Karpas-422 (cell line): ENCODE results near the gene DYNC1H1. TPM values are rescaled to one million over a fixed set of nuclear protein-coding genes. Genes with fewer than 3 reads are reported as not detected.

ENCODE experiments used
- DNase-seq: peaks from one replicate; pipeline ENCODE4 v3.0.0-alpha.2; 2015
- H2AFZ ChIP-seq: fragments of 200-600 bp; sonication (generic); 2 replicates; pipeline ENCODE4 v1.6.1; 2014; ENCODE audit warnings: antibody characterized with exemption, low read length, mixed read lengths
- H3K27ac ChIP-seq: fragments of 200-600 bp; sonication (generic); 2 replicates; pipeline ENCODE4 v1.5.1; 2014; ENCODE audit warnings: mild to moderate bottlenecking, low read length, moderate library complexity
- H3K27me3 ChIP-seq: fragments of 200-600 bp; sonication (generic); 2 replicates; pipeline ENCODE4 v1.6.1; 2014; ENCODE audit warnings: low read length, mixed read lengths
- H3K36me3 ChIP-seq: fragments of 200-600 bp; sonication (generic); 2 replicates; pipeline ENCODE4 v1.6.1; 2014; ENCODE audit warnings: low read length, mixed read lengths; ENCODE audit not compliant: insufficient read depth
- H3K4me1 ChIP-seq: fragments of 200-600 bp; sonication (generic); 2 replicates; pipeline ENCODE4 v1.6.1; 2014; ENCODE audit warnings: mild to moderate bottlenecking, low read length, mixed read lengths
- H3K4me2 ChIP-seq: fragments of 200-600 bp; sonication (generic); 2 replicates; pipeline ENCODE4 v1.6.1; 2014; ENCODE audit warnings: low read length, low read depth, mild to moderate bottlenecking; ENCODE audit not compliant: poor library complexity, severe bottlenecking
- H3K4me3 ChIP-seq: fragments of 200-600 bp; sonication (generic); 2 replicates; pipeline ENCODE4 v1.5.1; 2014; ENCODE audit warnings: mild to moderate bottlenecking, antibody characterized with exemption, low read length, mixed read lengths
- H3K79me2 ChIP-seq: fragments of 200-600 bp; sonication (generic); 2 replicates; pipeline ENCODE4 v1.6.1; 2014; ENCODE audit warnings: mild to moderate bottlenecking, low read length, mixed read lengths
- H3K9ac ChIP-seq: fragments of 200-600 bp; sonication (generic); 2 replicates; pipeline ENCODE4 v1.6.0; 2014; ENCODE audit warnings: low read length
- H3K9me2 ChIP-seq: fragments of 200-600 bp; sonication (generic), shearing (Covaris generic); replicated peaks from 2 replicates; pipeline ENCODE4 v1.6.0; 2014; ENCODE audit warnings: mild to moderate bottlenecking, low read length, moderate library complexity; ENCODE audit not compliant: insufficient read depth
- H3K9me3 ChIP-seq: fragments of 300-700, 200-600 bp; sonication (generic); 2 replicates; pipeline ENCODE4 v1.6.1; 2014; ENCODE audit warnings: low read length, mixed read lengths
- H4K20me1 ChIP-seq: fragments of 200-600 bp; sonication (generic); 2 replicates; pipeline ENCODE4 v1.6.1; 2014; ENCODE audit warnings: mild to moderate bottlenecking, antibody characterized with exemption, low read length, low read depth; ENCODE audit not compliant: insufficient read depth
- total RNA-seq: library from RNA; depleted of rRNA; stranded (reverse); fragments of >200 nt; shearing (Covaris generic); gene quantifications from 2 replicates; pipeline ENCODE4 v1.2.3, GENCODE V29; 2014; ENCODE audit warnings: low replicate concordance

Gene DYNC1H1
- total RNA-seq, 1 experiment from 2014 or later, result 240 TPM

DNA sequence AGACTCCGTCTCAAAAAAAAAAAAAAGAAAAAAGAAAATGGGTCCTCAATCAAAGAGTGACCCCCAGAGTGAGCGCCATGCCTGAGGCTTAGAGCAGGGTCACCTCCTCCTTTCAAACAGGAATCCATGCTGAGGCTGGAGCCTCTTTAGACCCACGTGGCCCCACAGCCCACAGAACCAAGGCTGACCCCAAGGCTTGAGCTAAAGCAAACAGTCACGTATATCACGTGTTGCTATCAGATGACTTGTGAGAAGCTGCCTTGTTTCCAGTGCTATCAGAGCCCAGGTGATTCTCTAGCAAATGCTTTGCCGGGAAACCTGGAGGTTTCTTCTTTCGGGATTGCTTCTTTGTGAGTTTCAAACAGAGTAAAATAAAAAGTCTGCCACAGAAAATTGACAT is 31.7 kb upstream of the DYNC1H1 start:
- no peaks in the 10 kb centered on the region; the same call in 1 of the 2 replicates for H3K4me1 ChIP-seq

GRCh38 chr14:101933209-101933608 is 31.2 kb upstream of the DYNC1H1 start:
- no peak overlapping the region for H3K27ac ChIP-seq
- H3K9ac ChIP-seq, result no peak overlapping the region
- no peaks in the 10 kb centered on the region for H3K9me3 ChIP-seq
- H4K20me1 ChIP-seq, result no peaks in the 10 kb centered on the region
- 0 out of 2 replicates have a peak, but pooled peaks cover 4% of the 10 kb centered on the region for H3K36me3 ChIP-seq
- no peaks in the 10 kb centered on the region for H3K9me2 ChIP-seq
- no peaks in the 10 kb centered on the region for H3K79me2 ChIP-seq
- no peaks in the 10 kb centered on the region; the same call in 1 of the 2 replicates for H3K4me1 ChIP-seq
- H3K27me3 ChIP-seq, result no peaks in the 10 kb centered on the region
- DNase-seq, result no peak
- no peak overlapping the region for H3K4me2 ChIP-seq
- H3K4me3 ChIP-seq, result no peak overlapping the region
- no peak overlapping the region for H2AFZ ChIP-seq

More for the DNA sequence above, 31.7 kb upstream of the DYNC1H1 start:
- Histone ChIP-seq H3K79me2 (no peaks in the 10 kb centered on the region), H3K9me3 (no peaks in the 10 kb centered on the region), H4K20me1 (no peaks in the 10 kb centered on the region), H3K4me2 (no peak overlapping the region), H3K4me3 (no peak overlapping the region), H3K27me3 (no peaks in the 10 kb centered on the region), H3K27ac (no peak overlapping the region), H3K9ac (no peak overlapping the region), H2AFZ (no peak overlapping the region), H3K9me2 (no peaks in the 10 kb centered on the region), H3K36me3 (peaks cover 8% of the 10 kb centered on the region; the same call in 1 of the 2 replicates)
- DNase-seq, result no peak

- no peak overlapping the region for H3K27ac ChIP-seq
- H3K9me2 ChIP-seq, result no peaks in the 10 kb centered on the region
- H3K79me2 ChIP-seq, result no peaks in the 10 kb centered on the region
- no peak overlapping the region for H3K4me2 ChIP-seq
- no peaks in the 10 kb centered on the region for H3K9me3 ChIP-seq
- DNase-seq, result no peak
- no peak overlapping the region for H2AFZ ChIP-seq
- no peak overlapping the region for H3K9ac ChIP-seq
- H3K4me3 ChIP-seq, result no peak overlapping the region
- no peaks in the 10 kb centered on the region; the same call in 1 of the 2 replicates for H3K4me1 ChIP-seq
- no peaks in the 10 kb centered on the region for H3K27me3 ChIP-seq
- no peaks in the 10 kb centered on the region for H3K36me3 ChIP-seq
- no peaks in the 10 kb centered on the region for H4K20me1 ChIP-seq
These were observed 29.7 kb upstream of the DYNC1H1 start for GRCh38 chr14:101934601-101935150.

- Histone ChIP-seq H3K36me3 (no peaks in the 10 kb centered on the region), H3K9ac (no peak overlapping the region), H3K4me1 (no peaks in the 10 kb centered on the region), H3K4me3 (no peak overlapping the region), H2AFZ (no peak overlapping the region), H3K9me3 (no peaks in the 10 kb centered on the region), H3K27me3 (no peaks in the 10 kb centered on the region), H3K9me2 (no peaks in the 10 kb centered on the region), H3K4me2 (no peak overlapping the region), H3K27ac (no peak overlapping the region), H3K79me2 (no peaks in the 10 kb centered on the region), H4K20me1 (no peaks in the 10 kb centered on the region)
- no peak for DNase-seq
These were observed 26.2 kb upstream of the DYNC1H1 start for GRCh38 chr14:101937926-101938767.

DNA sequence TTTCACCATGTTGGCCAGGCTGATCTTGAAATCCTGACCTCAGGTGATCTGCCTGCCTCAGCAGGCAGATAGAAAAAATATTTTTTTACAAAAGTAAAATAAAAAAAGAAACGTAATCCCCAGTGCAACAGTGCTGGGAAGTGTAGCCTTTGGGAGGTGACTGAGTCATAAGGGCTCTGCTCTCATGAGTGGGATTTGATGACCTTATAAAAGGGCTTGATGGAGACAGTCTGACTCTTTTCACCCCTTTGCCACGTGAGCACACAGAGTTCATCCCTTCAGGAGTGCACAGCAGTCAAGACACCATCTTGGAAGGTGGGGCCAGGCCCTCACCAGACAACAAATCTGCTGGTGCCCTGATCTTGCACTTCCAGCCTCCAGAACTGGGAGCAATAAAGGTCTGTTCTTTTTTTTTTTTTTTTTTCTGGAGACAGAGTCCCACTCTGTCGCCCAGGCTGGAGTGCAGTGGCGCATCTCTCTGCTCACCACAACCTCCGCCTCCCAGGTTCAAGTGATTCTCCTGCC is 24.7 kb upstream of the DYNC1H1 start:
- no peak overlapping the region for H2AFZ ChIP-seq
- no peak overlapping the region for H3K4me3 ChIP-seq
- no peak overlapping the region for H3K9ac ChIP-seq
- H4K20me1 ChIP-seq, result no peaks in the 10 kb centered on the region
- H3K4me1 ChIP-seq, result no peaks in the 10 kb centered on the region
- no peaks in the 10 kb centered on the region for H3K9me3 ChIP-seq
- H3K36me3 ChIP-seq, result no peaks in the 10 kb centered on the region
- DNase-seq, result no peak
- H3K27me3 ChIP-seq, result no peaks in the 10 kb centered on the region
- H3K9me2 ChIP-seq, result no peaks in the 10 kb centered on the region
- H3K27ac ChIP-seq, result no peak overlapping the region
- no peaks in the 10 kb centered on the region for H3K79me2 ChIP-seq
- no peak overlapping the region for H3K4me2 ChIP-seq

GRCh38 chr14:101944451-101944850 is 19.9 kb upstream of the DYNC1H1 start:
- no peak for DNase-seq
- Histone ChIP-seq H3K4me1 (peaks cover 11% of the 10 kb centered on the region), H3K27me3 (no peaks in the 10 kb centered on the region), H3K36me3 (no peaks in the 10 kb centered on the region), H3K9ac (no peak overlapping the region), H3K9me3 (no peaks in the 10 kb centered on the region), H2AFZ (no peak overlapping the region), H3K9me2 (no peaks in the 10 kb centered on the region), H3K27ac (no peak overlapping the region), H3K4me2 (no peak overlapping the region), H3K79me2 (no peaks in the 10 kb centered on the region), H3K4me3 (no peak overlapping the region), H4K20me1 (no peaks in the 10 kb centered on the region)

GRCh38 chr14:101945171-101945570 is 19.2 kb upstream of the DYNC1H1 start:
- Histone ChIP-seq H3K4me2 (no peak overlapping the region), H2AFZ (no peak overlapping the region), H3K9me2 (no peaks in the 10 kb centered on the region), H3K9me3 (no peaks in the 10 kb centered on the region), H3K9ac (no peak overlapping the region), H3K36me3 (no peaks in the 10 kb centered on the region), H3K27ac (no peak overlapping the region), H3K79me2 (no peaks in the 10 kb centered on the region), H4K20me1 (no peaks in the 10 kb centered on the region), H3K4me3 (no peak overlapping the region), H3K4me1 (peaks cover 11% of the 10 kb centered on the region), H3K27me3 (no peaks in the 10 kb centered on the region)
- no peak for DNase-seq

DNA sequence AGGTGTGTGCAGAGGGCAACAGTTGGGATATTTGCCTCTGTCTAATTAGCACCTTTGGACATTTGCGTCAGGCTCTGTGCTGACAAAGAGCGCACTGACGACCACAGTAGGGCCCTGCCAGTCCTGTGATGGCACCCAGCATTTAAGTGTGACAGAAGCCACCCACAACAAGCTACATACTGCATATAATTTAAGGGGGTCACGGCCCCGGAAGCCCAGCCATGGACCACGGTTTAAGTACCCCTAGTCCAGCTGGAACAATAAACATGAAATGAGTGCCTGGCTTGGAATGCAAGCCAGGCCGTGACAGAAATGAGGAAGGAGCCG is 16.8 kb upstream of the DYNC1H1 start:
- H4K20me1 ChIP-seq, result no peaks in the 10 kb centered on the region
- no peaks in the 10 kb centered on the region for H3K36me3 ChIP-seq
- H3K4me2 ChIP-seq, result peak overlapping the region; percentile 81
- H3K79me2 ChIP-seq, result no peaks in the 10 kb centered on the region
- DNase-seq, result no peak
- H3K9ac ChIP-seq, result peak overlapping the region; percentile 85
- no peaks in the 10 kb centered on the region for H3K9me2 ChIP-seq
- H3K27ac ChIP-seq, result peak overlapping the region; percentile 65; the same call in 1 of the 2 replicates
- H3K27me3 ChIP-seq, result no peaks in the 10 kb centered on the region
- peak overlapping the region; percentile 82 for H3K4me3 ChIP-seq
- peak overlapping the region; percentile 16; the same call in 1 of the 2 replicates for H2AFZ ChIP-seq
- no peaks in the 10 kb centered on the region for H3K9me3 ChIP-seq
- peaks cover 11% of the 10 kb centered on the region for H3K4me1 ChIP-seq
